ENCODE results near the gene ZNF2. TPM values are rescaled to one million over a fixed set of nuclear protein-coding genes. Genes with fewer than 3 reads are reported as not detected.

ZNF2 gene
- polyA plus RNA-seq, 2 of the 4 experiments (the other 2 are of a cell fraction), result 4.2 to 4.6 TPM

DNA sequence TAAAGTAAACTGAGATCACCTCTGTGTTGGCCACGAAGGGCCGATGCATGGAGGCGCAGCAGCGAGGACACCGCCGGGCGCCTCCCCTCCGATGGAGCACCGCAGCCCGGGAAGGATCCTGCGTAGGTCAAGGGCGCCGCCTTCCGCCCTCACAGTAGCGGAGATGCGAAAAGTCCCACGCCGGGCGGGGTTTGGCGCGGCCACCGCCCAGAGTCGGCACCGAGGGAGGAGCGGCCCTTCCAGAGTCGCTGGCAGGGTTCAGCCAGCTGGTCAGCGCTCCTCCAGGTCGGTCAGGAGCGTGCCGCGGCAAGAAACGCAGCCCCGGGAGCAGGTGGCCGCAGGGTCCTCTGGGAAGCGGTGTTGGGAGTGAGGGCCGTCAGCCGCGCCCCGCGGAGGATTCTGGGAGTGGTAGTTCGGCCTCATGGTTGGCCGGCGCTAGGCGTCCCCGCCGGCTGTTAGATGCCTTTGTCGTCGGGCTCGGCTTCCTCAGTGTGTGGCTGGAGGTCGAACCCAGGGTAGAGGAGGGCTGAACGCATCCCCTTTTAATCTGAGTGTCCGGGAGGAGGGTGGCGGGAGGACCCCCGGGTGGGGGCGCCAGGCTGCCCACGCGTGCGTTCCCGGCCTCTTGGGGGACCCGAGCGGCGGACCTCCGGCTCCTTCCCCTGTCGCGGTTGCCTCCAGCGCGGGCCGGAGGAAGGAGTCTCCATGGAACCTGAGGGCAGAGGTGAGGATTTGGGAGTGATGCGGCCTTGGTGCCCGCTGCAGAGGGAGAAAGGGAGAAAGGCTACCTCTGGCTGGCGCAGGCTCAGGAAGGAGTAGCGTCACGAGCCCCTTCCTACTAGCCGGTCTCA lies 41.7 kb downstream of the ZNF2 start, which contains the start of gene ZNF892:
Gene ZNF892, plus strand, starts transcription at position 411 of the 851 bp plus-strand sequence. Its CDS starts 295 bp downstream, at position 706.
- Histone ChIP-seq H3K27ac (peak within 1 kb of the TSS; percentile 71 to 84), H3K4me3 (peak within 1 kb of the TSS; percentile 46), H3K4me1 (no peaks in the 10 kb centered on the region), H3K4me2 (peak within 1 kb of the TSS; percentile 88), H3K9me3 (peaks cover 72% of the 10 kb centered on the region)
- peak; percentile 99 for ATAC-seq
- no peak for FAIRE-seq
- DNase-seq (ENCODE audit: low read depth in 1 of 2, low spot score in 1 of 2), result peak; percentile 94
- ChIA-PET POLR2A (no interaction called here), CTCF (interaction anchor here (0.6 to 1.3 kb wide), 4 partner anchors 39 to 86 kb away, joined by 3 to 5 read pairs (median 4); partner anchors contain the start of gene MRPS5)
- 3% methylated on average over 45 of the region's 74 CpGs for WGBS (ENCODE audit: missing lambda C conversion rate)
- TF ChIP-seq POLR2A (IDR thresholded peaks at IDR 0.05; ENCODE audit: low read length) (peak; percentile 82), FOSB (CRISPR knock-in tag; IDR thresholded peaks at IDR 0.05) (no peak), HOXB13 (CRISPR knock-in tag; IDR thresholded peaks at IDR 0.05; ENCODE audit: low read depth) (no peak; the same call in 1 of the 2 replicates), FOXS1 (CRISPR knock-in tag; IDR thresholded peaks at IDR 0.05) (no peak), PHF8 (IDR thresholded peaks at IDR 0.05; ENCODE audit: borderline replicate concordance, low read depth) (peak; percentile 70), ESRRA (IDR thresholded peaks at IDR 0.05; ENCODE audit: borderline replicate concordance, low read length) (no peak), HDAC2 (IDR thresholded peaks at IDR 0.05) (no peak), KDM5A (IDR thresholded peaks at IDR 0.05) (peak; percentile 94), KDM1A (IDR thresholded peaks at IDR 0.05; ENCODE audit: low read depth) (no peak), ELK1 (IDR thresholded peaks at IDR 0.05; ENCODE audit: low read depth, low read length) (no peak), HOXB5 (CRISPR knock-in tag; IDR thresholded peaks at IDR 0.05) (peak; percentile 15; the same call in 1 of the 2 replicates), NPAS2 (CRISPR knock-in tag; IDR thresholded peaks at IDR 0.05; ENCODE audit: borderline replicate concordance) (no peak), NR3C1 (IDR thresholded peaks at IDR 0.05) (no peak), TFCP2L1 (CRISPR knock-in tag; IDR thresholded peaks at IDR 0.05) (no peak), ZNF302 (CRISPR knock-in tag; IDR thresholded peaks at IDR 0.05) (no peak), ZFP36 (IDR thresholded peaks at IDR 0.05; ENCODE audit: borderline replicate concordance, partially characterized antibody) (no peak), RARB (CRISPR knock-in tag; IDR thresholded peaks at IDR 0.05) (no peak), EP300 (IDR thresholded peaks at IDR 0.05) (no peak), JUN (IDR thresholded peaks at IDR 0.05) (peak in 1 of 2 experiments; percentile 59; a peak in 2 of 5 replicates), ZSCAN20 (CRISPR knock-in tag; IDR thresholded peaks at IDR 0.05) (no peak), MYC (IDR thresholded peaks at IDR 0.05; ENCODE audit: borderline replicate concordance, low read length) (peak; percentile 68; the same call in 1 of the 2 replicates), NFE2L2 (conservative IDR thresholded peaks at IDR 0.05; ENCODE audit: low read length) (no peak), EHF (CRISPR knock-in tag; IDR thresholded peaks at IDR 0.05) (no peak), RCOR1 (IDR thresholded peaks at IDR 0.05; ENCODE audit: low read depth, low read length) (no peak), SREBF2 (IDR thresholded peaks at IDR 0.05) (no peak), POLR2AphosphoS2 (conservative IDR thresholded peaks at IDR 0.05; ENCODE audit: low read length) (no peak), FOSL2 (IDR thresholded peaks at IDR 0.05) (no peak), FOSL2 (CRISPR knock-in tag; IDR thresholded peaks at IDR 0.05) (no peak), CBX2 (IDR thresholded peaks at IDR 0.05; ENCODE audit: borderline replicate concordance, low read depth) (no peak), ZC3H11A (IDR thresholded peaks at IDR 0.05) (no peak), RAD21 (conservative IDR thresholded peaks at IDR 0.05 in 1 of 2, IDR thresholded peaks at IDR 0.05 in 1 of 2) (peak; percentile 67 to 83), JUNB (IDR thresholded peaks at IDR 0.05) (no peak), HEYL (CRISPR knock-in tag; IDR thresholded peaks at IDR 0.05) (no peak), MAZ (IDR thresholded peaks at IDR 0.05; ENCODE audit: borderline replicate concordance, low read depth, low read length) (no peak), TP53 (CRISPR knock-in tag; IDR thresholded peaks at IDR 0.05) (no peak), CBX8 (IDR thresholded peaks at IDR 0.05) (no peak), MAFK (IDR thresholded peaks at IDR 0.05; ENCODE audit: partially characterized antibody) (no peak), HOXA7 (CRISPR knock-in tag; IDR thresholded peaks at IDR 0.05) (no peak)
- TF ChIP-seq, protein P1, sequence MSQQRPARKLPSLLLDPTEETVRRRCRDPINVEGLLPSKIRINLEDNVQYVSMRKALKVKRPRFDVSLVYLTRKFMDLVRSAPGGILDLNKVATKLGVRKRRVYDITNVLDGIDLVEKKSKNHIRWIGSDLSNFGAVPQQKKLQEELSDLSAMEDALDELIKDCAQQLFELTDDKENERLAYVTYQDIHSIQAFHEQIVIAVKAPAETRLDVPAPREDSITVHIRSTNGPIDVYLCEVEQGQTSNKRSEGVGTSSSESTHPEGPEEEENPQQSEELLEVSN (IDR thresholded peaks at IDR 0.05; ENCODE audit: borderline replicate concordance, low read depth), result peak; percentile 92
- TF ChIP-seq, protein P2, sequence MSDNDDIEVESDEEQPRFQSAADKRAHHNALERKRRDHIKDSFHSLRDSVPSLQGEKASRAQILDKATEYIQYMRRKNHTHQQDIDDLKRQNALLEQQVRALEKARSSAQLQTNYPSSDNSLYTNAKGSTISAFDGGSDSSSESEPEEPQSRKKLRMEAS (IDR thresholded peaks at IDR 0.05), result peak; percentile 96
- TF ChIP-seq, protein P3, sequence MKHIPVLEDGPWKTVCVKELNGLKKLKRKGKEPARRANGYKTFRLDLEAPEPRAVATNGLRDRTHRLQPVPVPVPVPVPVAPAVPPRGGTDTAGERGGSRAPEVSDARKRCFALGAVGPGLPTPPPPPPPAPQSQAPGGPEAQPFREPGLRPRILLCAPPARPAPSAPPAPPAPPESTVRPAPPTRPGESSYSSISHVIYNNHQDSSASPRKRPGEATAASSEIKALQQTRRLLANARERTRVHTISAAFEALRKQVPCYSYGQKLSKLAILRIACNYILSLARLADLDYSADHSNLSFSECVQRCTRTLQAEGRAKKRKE (CRISPR knock-in tag; IDR thresholded peaks at IDR 0.05; ENCODE audit: low read depth), result no peak
- TF ChIP-seq, protein P4, sequence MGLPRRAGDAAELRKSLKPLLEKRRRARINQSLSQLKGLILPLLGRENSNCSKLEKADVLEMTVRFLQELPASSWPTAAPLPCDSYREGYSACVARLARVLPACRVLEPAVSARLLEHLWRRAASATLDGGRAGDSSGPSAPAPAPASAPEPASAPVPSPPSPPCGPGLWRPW (IDR thresholded peaks at IDR 0.05), result no peak
